ENCODE results near the gene ODF4.
"Not testable (repeated sequence)": the region's sequence is repeated elsewhere in the genome, so short reads cannot be mapped to it uniquely, and the experiment has no call there.

Gene ODF4

DNA sequence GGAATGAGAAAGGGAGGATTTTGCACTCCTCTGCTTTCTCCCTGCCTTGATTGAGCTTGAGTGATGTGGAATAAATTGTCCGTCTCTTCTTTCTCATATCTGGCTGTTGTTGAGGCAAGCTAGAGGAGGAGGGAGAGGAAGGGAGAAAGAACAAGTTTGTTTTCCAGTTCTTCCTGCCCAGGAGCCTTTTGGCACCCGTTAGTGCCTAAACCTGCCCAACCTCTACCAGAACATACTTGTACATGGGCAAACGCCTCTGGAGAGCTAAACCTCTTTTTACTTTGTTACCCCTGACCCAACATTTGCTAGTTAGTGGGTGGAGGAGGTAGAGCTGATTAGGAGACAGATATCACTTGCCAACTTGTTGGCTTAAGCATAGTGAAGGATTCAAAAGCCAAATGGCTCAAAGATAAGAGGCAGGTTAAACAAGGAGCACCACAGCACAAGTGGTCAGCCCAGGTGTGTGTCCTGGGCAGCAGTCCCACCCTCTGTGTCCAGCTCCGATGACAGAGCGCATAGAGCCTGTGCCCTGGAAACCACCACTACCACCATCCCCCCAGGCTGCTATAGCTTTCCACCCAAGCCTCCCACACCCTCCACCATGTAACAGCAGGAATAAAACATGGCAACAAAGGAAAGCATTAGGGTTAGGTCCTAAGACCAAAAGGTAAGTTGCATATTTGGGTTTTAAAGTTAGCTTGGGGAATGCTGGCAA lies 6.5 kb downstream of the ODF4 start:
- no peaks in the 10 kb centered on the region for H3K9me3 ChIP-seq (ENCODE audit: control insufficient read depth, insufficient read depth, low read length)
- H3K4me3 ChIP-seq (ENCODE audit: low read length), result no peak overlapping the region
- H3K9me2 ChIP-seq (replicated peaks; ENCODE audit: control insufficient read depth, low read length), result no peaks in the 10 kb centered on the region
- no peaks in the 10 kb centered on the region for H3K4me1 ChIP-seq (ENCODE audit: control insufficient read depth, low read length)
- peaks cover 11% of the 10 kb centered on the region for H3K27me3 ChIP-seq (ENCODE audit: control insufficient read depth, low read length)
- H3K4me2 ChIP-seq (ENCODE audit: low read length), result no peak overlapping the region
- no peaks in the 10 kb centered on the region for H3K36me3 ChIP-seq (ENCODE audit: control insufficient read depth, low read length)
- no peaks in the 10 kb centered on the region for H3K79me2 ChIP-seq (ENCODE audit: control insufficient read depth, low read length)
- TF ChIP-seq, protein P1, sequence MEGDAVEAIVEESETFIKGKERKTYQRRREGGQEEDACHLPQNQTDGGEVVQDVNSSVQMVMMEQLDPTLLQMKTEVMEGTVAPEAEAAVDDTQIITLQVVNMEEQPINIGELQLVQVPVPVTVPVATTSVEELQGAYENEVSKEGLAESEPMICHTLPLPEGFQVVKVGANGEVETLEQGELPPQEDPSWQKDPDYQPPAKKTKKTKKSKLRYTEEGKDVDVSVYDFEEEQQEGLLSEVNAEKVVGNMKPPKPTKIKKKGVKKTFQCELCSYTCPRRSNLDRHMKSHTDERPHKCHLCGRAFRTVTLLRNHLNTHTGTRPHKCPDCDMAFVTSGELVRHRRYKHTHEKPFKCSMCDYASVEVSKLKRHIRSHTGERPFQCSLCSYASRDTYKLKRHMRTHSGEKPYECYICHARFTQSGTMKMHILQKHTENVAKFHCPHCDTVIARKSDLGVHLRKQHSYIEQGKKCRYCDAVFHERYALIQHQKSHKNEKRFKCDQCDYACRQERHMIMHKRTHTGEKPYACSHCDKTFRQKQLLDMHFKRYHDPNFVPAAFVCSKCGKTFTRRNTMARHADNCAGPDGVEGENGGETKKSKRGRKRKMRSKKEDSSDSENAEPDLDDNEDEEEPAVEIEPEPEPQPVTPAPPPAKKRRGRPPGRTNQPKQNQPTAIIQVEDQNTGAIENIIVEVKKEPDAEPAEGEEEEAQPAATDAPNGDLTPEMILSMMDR (IDR thresholded peaks at IDR 0.05; ENCODE audit: low read depth, low read length, poor library complexity, severe bottlenecking), result no peak
- no peak for TF ChIP-seq EZH2phosphoT487 (IDR thresholded peaks at IDR 0.05; ENCODE audit: borderline replicate concordance, low read length)
- no peaks in the 10 kb centered on the region for H4K20me1 ChIP-seq (ENCODE audit: control insufficient read depth, insufficient read depth, low read depth, low read length)
- H3F3A ChIP-seq (ENCODE audit: control insufficient read depth, insufficient read depth), result no peaks in the 10 kb centered on the region
- H3K27ac ChIP-seq (ENCODE audit: low read depth, low read length), result no peak overlapping the region

DNA sequence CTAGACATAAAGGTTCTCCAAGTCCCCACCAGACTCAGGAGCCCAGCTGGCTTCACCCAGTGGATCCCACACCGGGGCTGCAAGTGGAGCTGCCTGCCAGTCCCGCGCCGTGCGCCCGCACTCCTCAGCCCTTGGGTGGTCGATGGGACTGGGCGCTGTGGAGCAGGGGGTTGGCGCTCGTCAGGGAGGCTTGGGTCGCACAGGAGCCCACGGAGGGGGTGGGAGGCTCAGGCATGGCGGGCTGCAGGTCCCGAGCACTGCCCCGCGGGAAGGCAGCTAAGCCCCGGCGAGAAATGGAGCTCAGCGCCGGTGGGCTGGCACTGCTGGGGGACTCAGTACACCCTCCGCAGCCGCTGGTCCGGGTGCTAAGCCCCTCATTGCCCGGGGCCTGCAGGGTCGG lies 7.4 kb downstream of the ODF4 start:
- H3K4me2 ChIP-seq (ENCODE audit: low read length); H3K4me3 ChIP-seq (ENCODE audit: low read length); H3K79me2 ChIP-seq (ENCODE audit: control insufficient read depth, low read length); H3K4me1 ChIP-seq (ENCODE audit: control insufficient read depth, low read length); H3F3A ChIP-seq (ENCODE audit: control insufficient read depth, insufficient read depth); H4K20me1 ChIP-seq (ENCODE audit: control insufficient read depth, insufficient read depth, low read depth, low read length); H3K9me3 ChIP-seq (ENCODE audit: control insufficient read depth, insufficient read depth, low read length); H3K27ac ChIP-seq (ENCODE audit: low read depth, low read length); H3K36me3 ChIP-seq (ENCODE audit: control insufficient read depth, low read length); H3K9me2 ChIP-seq (replicated peaks; ENCODE audit: control insufficient read depth, low read length): not testable (repeated sequence)
- H3K27me3 ChIP-seq (ENCODE audit: control insufficient read depth, low read length), result peaks cover 11% of the 10 kb centered on the region

DNA sequence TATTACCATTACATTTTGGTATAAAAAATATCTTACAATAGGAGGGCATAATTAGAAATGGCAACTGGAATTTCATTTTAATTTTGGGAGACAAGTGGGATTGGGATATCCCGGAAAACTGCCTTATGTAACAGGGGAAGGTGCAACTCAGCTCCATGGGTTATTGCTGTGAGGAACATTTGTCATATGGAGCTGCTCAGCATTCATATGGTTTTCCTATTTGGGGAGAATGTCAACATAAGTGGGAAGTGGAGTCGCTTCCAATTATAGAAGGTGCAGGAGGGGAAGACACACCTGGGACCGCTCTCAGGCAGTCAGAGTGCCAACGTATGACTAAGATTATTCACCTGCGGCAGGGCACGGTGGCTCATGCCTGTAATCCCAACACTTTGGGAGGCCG lies 10.7 kb downstream of the ODF4 start:
- no peaks in the 10 kb centered on the region for H3K9me2 ChIP-seq (replicated peaks; ENCODE audit: control insufficient read depth, low read length)
- H3K4me2 ChIP-seq (ENCODE audit: low read length), result no peak overlapping the region
- TF ChIP-seq, protein P1 (IDR thresholded peaks at IDR 0.05; ENCODE audit: low read depth, low read length, poor library complexity, severe bottlenecking), result no peak
- TF ChIP-seq EZH2phosphoT487 (IDR thresholded peaks at IDR 0.05; ENCODE audit: borderline replicate concordance, low read length), result no peak
- no peaks in the 10 kb centered on the region for H3F3A ChIP-seq (ENCODE audit: control insufficient read depth, insufficient read depth)
- H4K20me1 ChIP-seq (ENCODE audit: control insufficient read depth, insufficient read depth, low read depth, low read length), result no peaks in the 10 kb centered on the region
- no peaks in the 10 kb centered on the region for H3K4me1 ChIP-seq (ENCODE audit: control insufficient read depth, low read length)
- peaks cover 6% of the 10 kb centered on the region; the same call in 1 of the 2 replicates for H3K27me3 ChIP-seq (ENCODE audit: control insufficient read depth, low read length)
- H3K27ac ChIP-seq (ENCODE audit: low read depth, low read length), result no peak overlapping the region
- H3K9me3 ChIP-seq (ENCODE audit: control insufficient read depth, insufficient read depth, low read length), result no peaks in the 10 kb centered on the region
- H3K36me3 ChIP-seq (ENCODE audit: control insufficient read depth, low read length), result no peaks in the 10 kb centered on the region
- H3K4me3 ChIP-seq (ENCODE audit: low read length), result no peak overlapping the region
- H3K79me2 ChIP-seq (ENCODE audit: control insufficient read depth, low read length), result no peaks in the 10 kb centered on the region

DNA sequence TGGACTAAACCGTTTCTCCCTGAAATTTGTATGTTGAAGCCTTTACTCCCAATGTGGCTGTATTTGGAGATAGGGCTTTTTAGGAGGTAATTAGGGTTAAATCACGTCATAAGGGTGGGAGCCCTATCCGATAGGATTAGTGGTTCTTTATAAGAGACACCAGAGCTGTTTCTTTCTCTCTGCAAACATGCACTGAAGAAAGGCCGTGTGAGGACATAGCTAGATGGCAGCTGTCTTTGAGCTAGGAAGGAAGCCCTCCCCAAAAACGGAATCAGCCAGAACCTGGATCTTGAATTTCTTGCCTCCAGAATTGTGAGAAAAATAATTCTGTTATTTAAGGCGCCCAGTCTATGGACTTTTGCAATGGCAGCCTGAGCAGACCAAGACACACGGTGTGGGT lies 14.1 kb downstream of the ODF4 start:
- no peaks in the 10 kb centered on the region for H3K4me1 ChIP-seq (ENCODE audit: control insufficient read depth, low read length)
- H3K4me3 ChIP-seq (ENCODE audit: low read length), result no peak overlapping the region
- H3K4me2 ChIP-seq (ENCODE audit: low read length), result no peak overlapping the region
- H3K79me2 ChIP-seq (ENCODE audit: control insufficient read depth, low read length), result no peaks in the 10 kb centered on the region
- H3K9me3 ChIP-seq (ENCODE audit: control insufficient read depth, insufficient read depth, low read length), result no peaks in the 10 kb centered on the region
- no peaks in the 10 kb centered on the region for H3K27me3 ChIP-seq (ENCODE audit: control insufficient read depth, low read length)
- no peaks in the 10 kb centered on the region for H4K20me1 ChIP-seq (ENCODE audit: control insufficient read depth, insufficient read depth, low read depth, low read length)
- H3F3A ChIP-seq (ENCODE audit: control insufficient read depth, insufficient read depth), result no peaks in the 10 kb centered on the region
- H3K36me3 ChIP-seq (ENCODE audit: control insufficient read depth, low read length), result no peaks in the 10 kb centered on the region
- no peaks in the 10 kb centered on the region for H3K9me2 ChIP-seq (replicated peaks; ENCODE audit: control insufficient read depth, low read length)
- TF ChIP-seq EZH2phosphoT487 (IDR thresholded peaks at IDR 0.05; ENCODE audit: borderline replicate concordance, low read length), result no peak
- TF ChIP-seq, protein P1 (IDR thresholded peaks at IDR 0.05; ENCODE audit: low read depth, low read length, poor library complexity, severe bottlenecking), result no peak
- no peak overlapping the region for H3K27ac ChIP-seq (ENCODE audit: low read depth, low read length)
